Measurements from ENCODE around the gene TMEM91. TPM values are rescaled to one million over a fixed set of nuclear protein-coding genes. Genes with fewer than 3 reads are reported as not detected.

The TMEM91 gene
- total RNA-seq, 1 donor: 6.2 TPM

- DNase-seq (ENCODE audit: insufficient read length, low spot score, missing footprints): peak; percentile 50
- Histone ChIP-seq H3K79me2 (ENCODE audit: insufficient read depth, low read length) (no peaks in the 10 kb centered on the region), H3K27me3 (ENCODE audit: insufficient read depth, low read length) (no peaks in the 10 kb centered on the region), H2AFZ (ENCODE audit: low read length) (no peak overlapping the region), H3K4me1 (ENCODE audit: insufficient read depth, low read length) (peaks cover 4% of the 10 kb centered on the region), H3K9me3 (ENCODE audit: low read depth, low read length) (no peaks in the 10 kb centered on the region), H4K20me1 (ENCODE audit: insufficient read depth, low read length) (no peaks in the 10 kb centered on the region), H3K27ac (ENCODE audit: low read depth, low read length) (no peak overlapping the region), H3K4me2 (ENCODE audit: insufficient read depth, low read length) (no peak overlapping the region), H3K4me3 (ENCODE audit: insufficient read depth, low read length) (no peak overlapping the region), H3K36me3 (ENCODE audit: insufficient read depth, low read length) (peaks cover 23% of the 10 kb centered on the region)
- TF ChIP-seq CTCF (IDR thresholded peaks at IDR 0.05; ENCODE audit: extremely low read depth, low read depth, low read length): no peak
Measured at GRCh38 chr19:41424335-41425173, 48.2 kb downstream of the TMEM91 start.

- Histone ChIP-seq H3K27me3 (ENCODE audit: insufficient read depth, low read length) (no peaks in the 10 kb centered on the region), H3K36me3 (ENCODE audit: insufficient read depth, low read length) (peaks cover 16% of the 10 kb centered on the region), H3K9me3 (ENCODE audit: low read depth, low read length) (no peaks in the 10 kb centered on the region), H3K4me3 (ENCODE audit: insufficient read depth, low read length) (no peak overlapping the region), H3K27ac (ENCODE audit: low read depth, low read length) (no peak overlapping the region), H2AFZ (ENCODE audit: low read length) (no peak overlapping the region), H4K20me1 (ENCODE audit: insufficient read depth, low read length) (no peaks in the 10 kb centered on the region), H3K79me2 (ENCODE audit: insufficient read depth, low read length) (no peaks in the 10 kb centered on the region), H3K4me2 (ENCODE audit: insufficient read depth, low read length) (no peak overlapping the region), H3K4me1 (ENCODE audit: insufficient read depth, low read length) (peaks cover 4% of the 10 kb centered on the region)
- no peak for TF ChIP-seq CTCF (IDR thresholded peaks at IDR 0.05; ENCODE audit: extremely low read depth, low read depth, low read length)
- DNase-seq (ENCODE audit: insufficient read length, low spot score, missing footprints): peak; percentile 86
Measured at GRCh38 chr19:41425174-41426115, 49.1 kb downstream of the TMEM91 start.

- Histone ChIP-seq H3K79me2 (ENCODE audit: insufficient read depth, low read length) (no peaks in the 10 kb centered on the region), H3K4me3 (ENCODE audit: insufficient read depth, low read length) (no peak overlapping the region)
Measured at GRCh38 chr19:41426116-41426841, 49.9 kb downstream of the TMEM91 start.

More at GRCh38 chr19:41426116-41426841, 49.9 kb downstream of the TMEM91 start:
- no peak overlapping the region for H2AFZ ChIP-seq (ENCODE audit: low read length)
- H3K4me1 ChIP-seq (ENCODE audit: insufficient read depth, low read length): peaks cover 4% of the 10 kb centered on the region
- TF ChIP-seq CTCF (IDR thresholded peaks at IDR 0.05; ENCODE audit: extremely low read depth, low read depth, low read length): no peak
- no peak overlapping the region for H3K27ac ChIP-seq (ENCODE audit: low read depth, low read length)
- no peak overlapping the region for H3K4me2 ChIP-seq (ENCODE audit: insufficient read depth, low read length)
- H3K27me3 ChIP-seq (ENCODE audit: insufficient read depth, low read length): no peaks in the 10 kb centered on the region
- peaks cover 13% of the 10 kb centered on the region for H3K36me3 ChIP-seq (ENCODE audit: insufficient read depth, low read length)
- H4K20me1 ChIP-seq (ENCODE audit: insufficient read depth, low read length): peaks cover 4% of the 10 kb centered on the region
- peak; percentile 41 for DNase-seq (ENCODE audit: insufficient read length, low spot score, missing footprints)
- no peaks in the 10 kb centered on the region for H3K9me3 ChIP-seq (ENCODE audit: low read depth, low read length)
